Upper lobe of left lung (tissue), 6 donors: ENCODE data around the gene GRIA3. TPM values are rescaled to one million over a fixed set of nuclear protein-coding genes. Genes with fewer than 3 reads are reported as not detected.
A peak's percentile ranks its signal among the peaks of the same experiment; 100 is the strongest.

Source experiments
- ATAC-seq, 2 donors: fragments of 200-7000 bp; cut with Tn5 transposase; one replicate each; pipeline ENCODE4 v1.9.1; 2022; ENCODE audit warnings: mild to moderate bottlenecking in 2 of 2, moderate library complexity in 2 of 2; ENCODE audit not compliant: low FRiP score in 2 of 2
- DNase-seq, 2 donors: peaks; one replicate each; pipeline ENCODE4 v3.0.0-alpha.2; 2019 to 2020
- H3K27ac ChIP-seq, 4 donors: fragments of 200-600 bp; sonication (generic); one replicate each; pipeline ENCODE4 v1.5.1; 2016 to 2019
- H3K27me3 ChIP-seq, 4 donors: fragments of 200-600 bp; sonication (generic); one replicate each; pipeline ENCODE4 v1.5.1; 2017 to 2019
- H3K36me3 ChIP-seq, 4 donors: fragments of 200-600 bp; sonication (generic); one replicate each; pipeline ENCODE4 v1.5.1; 2016 to 2019
- H3K4me1 ChIP-seq, 4 donors: fragments of 200-600 bp; sonication (generic); one replicate each; pipeline ENCODE4 v1.5.1; 2018 to 2019
- H3K4me3 ChIP-seq, 4 donors: fragments of 200-600 bp; sonication (generic); one replicate each; pipeline ENCODE4 v1.5.1; 2017 to 2019; ENCODE audit warnings: mild to moderate bottlenecking in 2 of 4, moderate library complexity in 1 of 4
- H3K9me3 ChIP-seq, 4 donors: fragments of 200-600 bp; sonication (generic); one replicate each; pipeline ENCODE4 v1.5.1; 2018 to 2019
- EP300 ChIP-seq, 4 donors: sonication (generic); formaldehyde crosslinking; IDR thresholded peaks; one replicate each; pipeline ENCODE4 v1.5.1; 2017; ENCODE audit warnings: antibody characterized with exemption in 4 of 4, control low read depth in 2 of 4
- POLR2A ChIP-seq, 4 donors: fragments of 450-650 bp; IDR thresholded peaks; one replicate each; pipeline ENCODE4 v1.5.1; 2016 to 2017; ENCODE audit warnings: antibody characterized with exemption in 4 of 4, mild to moderate bottlenecking in 2 of 4
- POLR2AphosphoS5 ChIP-seq, 2 donors: sonication (generic); formaldehyde crosslinking; IDR thresholded peaks; one replicate each; pipeline ENCODE4 v1.5.1; 2017; ENCODE audit warnings: antibody characterized with exemption in 2 of 2
- WGBS, 2 donors: methylation state at CpG; one replicate each; pipeline ENCODE4 v1.1.5; 2017 to 2018; 5-methylcytosine and 5-hydroxymethylcytosine counted together
- total RNA-seq, 6 donors: library from RNA; depleted of rRNA in 4 of 6; stranded (reverse); fragments of >200 nt in 4 of 6; gene quantifications; one replicate each; pipeline versions ENCODE4 v1.1.0 to v1.2.1, GENCODE V29; 2016 to 2021
- TF ChIP-seq, protein P1 (sequence below), 6 experiments: fragments of 450-650 bp in 4 of 6; fragments of 200-600 bp in 2 of 6; sonication (generic) in 2 of 6; IDR thresholded peaks; one replicate each; pipeline ENCODE4 v1.5.1; 2016 to 2019; ENCODE audit warnings: antibody characterized with exemption in 6 of 6
- donor health status: DM: no; HTN: no; CAD: no; lungs with moderate emphysema.
- donor health status: DM: no; HTN: yes; CAD: no; lungs with severe emphysema.

The GRIA3 gene
- total RNA-seq, 6 donors from 2014 or later = under 0.01 to 0.57 (median 0.29) TPM; not detected in 3

DNA sequence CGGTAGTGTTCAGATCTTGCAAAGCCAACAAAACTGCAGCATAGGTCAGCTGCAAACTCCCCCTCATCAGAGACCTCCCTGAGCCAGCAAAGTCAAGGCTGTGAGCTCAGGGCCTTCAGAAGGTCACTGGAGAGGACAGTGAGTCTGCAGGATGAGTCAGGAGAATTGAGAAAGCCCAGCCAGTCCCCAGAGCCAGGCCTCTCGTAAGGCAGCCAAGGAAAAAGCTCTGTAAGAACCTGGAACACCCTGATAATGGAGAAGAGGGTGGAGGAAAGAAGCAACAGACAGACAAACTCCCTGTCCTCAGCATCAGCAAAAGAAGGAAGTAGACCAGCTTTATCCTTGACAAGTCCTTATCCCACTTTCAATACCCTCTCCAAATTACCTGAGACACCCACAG is 33.0 kb downstream of the GRIA3 start:
- Histone ChIP-seq H3K27me3 (no peaks in the 10 kb centered on the region), H3K9me3 (no peaks in the 10 kb centered on the region), H3K4me3 (no peak overlapping the region), H3K4me1 (no peaks in the 10 kb centered on the region), H3K36me3 (no peaks in the 10 kb centered on the region), H3K27ac (no peak overlapping the region)
- WGBS, 2 donors = 67 to 70% methylated on average over 1 to 2 of the region's 2 CpGs
- ATAC-seq = peak; percentile 34 to 75
- no peak for DNase-seq
- TF ChIP-seq, protein P1, sequence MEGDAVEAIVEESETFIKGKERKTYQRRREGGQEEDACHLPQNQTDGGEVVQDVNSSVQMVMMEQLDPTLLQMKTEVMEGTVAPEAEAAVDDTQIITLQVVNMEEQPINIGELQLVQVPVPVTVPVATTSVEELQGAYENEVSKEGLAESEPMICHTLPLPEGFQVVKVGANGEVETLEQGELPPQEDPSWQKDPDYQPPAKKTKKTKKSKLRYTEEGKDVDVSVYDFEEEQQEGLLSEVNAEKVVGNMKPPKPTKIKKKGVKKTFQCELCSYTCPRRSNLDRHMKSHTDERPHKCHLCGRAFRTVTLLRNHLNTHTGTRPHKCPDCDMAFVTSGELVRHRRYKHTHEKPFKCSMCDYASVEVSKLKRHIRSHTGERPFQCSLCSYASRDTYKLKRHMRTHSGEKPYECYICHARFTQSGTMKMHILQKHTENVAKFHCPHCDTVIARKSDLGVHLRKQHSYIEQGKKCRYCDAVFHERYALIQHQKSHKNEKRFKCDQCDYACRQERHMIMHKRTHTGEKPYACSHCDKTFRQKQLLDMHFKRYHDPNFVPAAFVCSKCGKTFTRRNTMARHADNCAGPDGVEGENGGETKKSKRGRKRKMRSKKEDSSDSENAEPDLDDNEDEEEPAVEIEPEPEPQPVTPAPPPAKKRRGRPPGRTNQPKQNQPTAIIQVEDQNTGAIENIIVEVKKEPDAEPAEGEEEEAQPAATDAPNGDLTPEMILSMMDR (IDR thresholded peaks at IDR 0.05) = no peak
- no peak for TF ChIP-seq POLR2A (IDR thresholded peaks at IDR 0.05)
- no peak for TF ChIP-seq EP300 (IDR thresholded peaks at IDR 0.05)
- TF ChIP-seq POLR2AphosphoS5 (IDR thresholded peaks at IDR 0.05) = no peak

DNA sequence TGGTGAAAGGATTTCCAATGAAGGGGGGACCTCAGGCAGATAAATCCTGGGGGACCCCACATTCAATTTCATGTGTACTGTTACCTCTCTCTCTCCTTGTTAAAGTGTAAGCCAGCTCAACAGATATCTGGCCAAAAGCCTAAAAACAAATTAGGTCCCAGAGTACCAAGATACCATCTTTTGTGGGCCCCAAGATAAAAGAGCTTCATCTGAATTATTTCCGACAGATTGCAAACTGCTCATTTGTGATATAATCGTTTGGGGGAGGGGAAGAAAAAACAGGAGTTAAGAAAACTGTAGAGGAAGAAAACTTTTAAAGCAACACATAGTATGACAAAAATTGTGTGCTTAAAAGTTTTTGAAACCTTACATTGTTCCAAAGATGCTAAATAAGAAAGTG is 33.6 kb downstream of the GRIA3 start:
- Histone ChIP-seq H3K9me3 (no peaks in the 10 kb centered on the region), H3K4me3 (no peak overlapping the region), H3K4me1 (no peaks in the 10 kb centered on the region), H3K27ac (no peak overlapping the region), H3K27me3 (no peaks in the 10 kb centered on the region), H3K36me3 (no peaks in the 10 kb centered on the region)
- WGBS, 2 donors = 67 to 81% methylated on average over 2 of the region's 2 CpGs
- no peak for DNase-seq
- TF ChIP-seq EP300 (IDR thresholded peaks at IDR 0.05) = no peak
- TF ChIP-seq, protein P1 (IDR thresholded peaks at IDR 0.05) = no peak
- TF ChIP-seq POLR2AphosphoS5 (IDR thresholded peaks at IDR 0.05) = no peak
- no peak for TF ChIP-seq POLR2A (IDR thresholded peaks at IDR 0.05)
- no peak for ATAC-seq

DNA sequence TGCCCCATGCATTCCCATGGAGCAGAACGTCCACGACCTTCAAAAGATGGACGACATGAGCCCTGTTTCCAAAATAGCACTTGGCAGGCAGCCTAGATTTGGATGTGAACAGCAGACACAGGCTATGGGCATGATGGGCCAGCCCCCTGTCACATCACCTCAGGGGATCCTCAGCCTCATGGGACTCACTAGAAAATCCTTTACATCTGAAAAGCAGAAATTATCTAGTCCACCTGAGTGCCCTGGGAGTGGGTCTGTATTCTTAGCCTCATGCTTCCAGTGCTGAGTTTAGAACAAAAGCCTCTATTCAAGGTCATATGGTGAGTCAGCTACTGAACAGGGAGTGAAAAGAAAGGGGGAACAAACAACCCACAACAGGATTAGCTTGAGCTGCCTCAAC is 35.8 kb downstream of the GRIA3 start:
- no peak for TF ChIP-seq EP300 (IDR thresholded peaks at IDR 0.05)
- no peak for TF ChIP-seq POLR2AphosphoS5 (IDR thresholded peaks at IDR 0.05)
- TF ChIP-seq, protein P1 (IDR thresholded peaks at IDR 0.05) = no peak
- no peak for TF ChIP-seq POLR2A (IDR thresholded peaks at IDR 0.05)
- ATAC-seq (no peak), DNase-seq (no peak)

DNA sequence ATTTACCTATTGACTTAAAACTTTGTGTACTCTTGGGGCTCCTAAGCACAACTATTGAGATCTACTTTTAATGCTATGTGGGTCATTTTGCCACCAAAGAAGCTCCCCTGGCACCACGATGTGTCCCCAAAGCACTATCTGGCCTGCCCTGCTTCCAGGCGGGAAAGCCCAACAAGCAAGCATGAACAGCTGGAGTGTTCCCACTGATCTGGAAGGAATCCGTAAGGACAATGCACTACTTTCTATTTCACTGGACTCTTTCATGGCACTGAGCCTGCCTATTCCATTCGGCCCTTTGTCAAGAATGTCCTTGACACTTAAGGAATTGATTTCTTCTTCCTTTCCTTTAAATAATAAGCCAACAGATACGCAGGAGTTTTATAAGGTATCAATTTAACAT is 38.8 kb downstream of the GRIA3 start:
- Histone ChIP-seq H3K9me3 (no peaks in the 10 kb centered on the region), H3K27me3 (no peaks in the 10 kb centered on the region), H3K36me3 (no peaks in the 10 kb centered on the region), H3K27ac (no peak overlapping the region), H3K4me1 (no peaks in the 10 kb centered on the region), H3K4me3 (no peak overlapping the region)
- ATAC-seq (no peak), DNase-seq (no peak)
- 57 to 82% methylated on average over 5 of the region's 5 CpGs for WGBS, 2 donors
- TF ChIP-seq EP300 (IDR thresholded peaks at IDR 0.05) (no peak), POLR2A (IDR thresholded peaks at IDR 0.05) (no peak), POLR2AphosphoS5 (IDR thresholded peaks at IDR 0.05) (no peak)
- TF ChIP-seq, protein P1 (IDR thresholded peaks at IDR 0.05) = no peak

More for the DNA sequence above, 35.8 kb downstream of the GRIA3 start:
- Histone ChIP-seq H3K9me3 (no peaks in the 10 kb centered on the region), H3K36me3 (no peaks in the 10 kb centered on the region), H3K4me3 (no peak overlapping the region), H3K27ac (no peak overlapping the region), H3K27me3 (no peaks in the 10 kb centered on the region), H3K4me1 (no peaks in the 10 kb centered on the region)
- 47% methylated on average over 3 of the region's 3 CpGs; no CpG with 5 or more reads in 1 of the 2 donors for WGBS, 2 donors

DNA sequence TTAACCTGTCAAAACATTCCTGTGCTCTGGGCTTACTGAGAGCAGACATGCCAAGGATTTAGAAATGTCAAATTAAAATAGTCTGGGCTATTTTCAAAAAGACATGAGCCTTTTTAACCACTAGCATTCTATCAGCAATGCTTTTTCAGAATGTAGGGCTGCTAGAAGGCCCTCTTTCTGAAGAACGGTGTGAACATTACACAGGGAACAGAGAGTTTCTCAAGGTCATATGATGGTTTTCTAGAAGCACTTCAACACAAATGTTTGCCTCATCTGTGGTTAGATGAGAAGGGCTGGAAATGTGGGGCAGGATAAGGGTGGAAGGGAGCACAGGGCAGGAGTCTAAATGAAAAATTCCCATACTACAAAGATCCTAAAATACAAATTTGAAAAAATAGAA is 39.3 kb downstream of the GRIA3 start:
- Histone ChIP-seq H3K4me3 (no peak overlapping the region), H3K36me3 (no peaks in the 10 kb centered on the region), H3K9me3 (no peaks in the 10 kb centered on the region), H3K27ac (no peak overlapping the region), H3K27me3 (no peaks in the 10 kb centered on the region), H3K4me1 (no peaks in the 10 kb centered on the region)
- DNase-seq (no peak), ATAC-seq (no peak)
- TF ChIP-seq EP300 (IDR thresholded peaks at IDR 0.05) (no peak), POLR2AphosphoS5 (IDR thresholded peaks at IDR 0.05) (no peak), POLR2A (IDR thresholded peaks at IDR 0.05) (no peak)
- TF ChIP-seq, protein P1 (IDR thresholded peaks at IDR 0.05) = no peak
- WGBS, 2 donors = 68 to 80% methylated on average over 1 of the region's 1 CpG
